ENCODE data around the gene VPS26A. TPM values are rescaled to one million over a fixed set of nuclear protein-coding genes. Genes with fewer than 3 reads are reported as not detected.

The VPS26A gene
- total and polyA plus RNA-seq, 2 donors (not counting 1 experiment from before 2014, with no cell fraction given) = 44.1 to 57.1 TPM

DNA sequence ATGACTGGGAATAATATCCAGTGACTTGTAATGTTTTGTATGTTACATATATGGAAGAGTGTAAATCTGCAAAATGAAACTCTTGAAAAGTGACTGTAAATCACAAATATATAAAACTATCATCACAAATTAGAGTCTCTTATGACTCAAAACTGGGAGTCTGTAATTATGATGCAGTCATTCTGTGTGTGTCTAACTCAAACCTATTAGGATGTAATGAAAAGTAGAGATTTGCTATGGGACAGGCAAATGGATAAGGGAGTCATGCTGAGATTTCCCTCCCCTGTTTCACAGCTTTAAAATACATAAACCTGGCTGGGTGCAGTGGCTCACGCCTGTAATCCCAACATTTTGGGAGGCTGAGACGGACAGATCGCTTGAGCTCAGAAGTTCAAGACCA lies 87.5 kb downstream of the VPS26A start:
- H3K4me3 ChIP-seq (replicated peaks in 1 of 4; ENCODE audit: control extremely low read depth in 1 of 4, insufficient read depth in 1 of 4, low read depth in 3 of 4, low read length in 4 of 4) = no peak overlapping the region
- DNase-seq (ENCODE audit: low read depth in 2 of 2) = no peak
- H3K27ac ChIP-seq (ENCODE audit: insufficient read depth, low read length) = no peak overlapping the region
- no peaks in the 10 kb centered on the region for H3K79me2 ChIP-seq (ENCODE audit: control insufficient read depth, insufficient read depth, low read length)
- TF ChIP-seq, protein P1, sequence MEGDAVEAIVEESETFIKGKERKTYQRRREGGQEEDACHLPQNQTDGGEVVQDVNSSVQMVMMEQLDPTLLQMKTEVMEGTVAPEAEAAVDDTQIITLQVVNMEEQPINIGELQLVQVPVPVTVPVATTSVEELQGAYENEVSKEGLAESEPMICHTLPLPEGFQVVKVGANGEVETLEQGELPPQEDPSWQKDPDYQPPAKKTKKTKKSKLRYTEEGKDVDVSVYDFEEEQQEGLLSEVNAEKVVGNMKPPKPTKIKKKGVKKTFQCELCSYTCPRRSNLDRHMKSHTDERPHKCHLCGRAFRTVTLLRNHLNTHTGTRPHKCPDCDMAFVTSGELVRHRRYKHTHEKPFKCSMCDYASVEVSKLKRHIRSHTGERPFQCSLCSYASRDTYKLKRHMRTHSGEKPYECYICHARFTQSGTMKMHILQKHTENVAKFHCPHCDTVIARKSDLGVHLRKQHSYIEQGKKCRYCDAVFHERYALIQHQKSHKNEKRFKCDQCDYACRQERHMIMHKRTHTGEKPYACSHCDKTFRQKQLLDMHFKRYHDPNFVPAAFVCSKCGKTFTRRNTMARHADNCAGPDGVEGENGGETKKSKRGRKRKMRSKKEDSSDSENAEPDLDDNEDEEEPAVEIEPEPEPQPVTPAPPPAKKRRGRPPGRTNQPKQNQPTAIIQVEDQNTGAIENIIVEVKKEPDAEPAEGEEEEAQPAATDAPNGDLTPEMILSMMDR (conservative IDR thresholded peaks at IDR 0.05 in 1 of 2, IDR thresholded peaks at IDR 0.05 in 1 of 2; ENCODE audit: low read depth in 1 of 2, low read length in 2 of 2) = no peak
- no peak for TF ChIP-seq EZH2 (IDR thresholded peaks at IDR 0.05; ENCODE audit: low read length, missing control alignments)
- no peak overlapping the region for H3K9ac ChIP-seq (ENCODE audit: insufficient read depth, low read length)
- peaks cover 2% of the 10 kb centered on the region for H3K36me3 ChIP-seq (ENCODE audit: control insufficient read depth, insufficient read depth, low read length)
- no peaks in the 10 kb centered on the region for H3K9me3 ChIP-seq (ENCODE audit: control insufficient read depth, insufficient read depth, low read depth, low read length)
- H3K27me3 ChIP-seq (ENCODE audit: control insufficient read depth, insufficient read depth, low read length) = no peaks in the 10 kb centered on the region
- H3K4me2 ChIP-seq (ENCODE audit: extremely low read depth, insufficient read depth, low read length) = no peak overlapping the region
- no peaks in the 10 kb centered on the region for H4K20me1 ChIP-seq (ENCODE audit: control insufficient read depth, extremely low read depth, insufficient read depth, low read length)
- no peaks in the 10 kb centered on the region for H3K4me1 ChIP-seq (ENCODE audit: control insufficient read depth, extremely low read depth, insufficient read depth, low read length)
- H2AFZ ChIP-seq (ENCODE audit: low read length) = no peak overlapping the region

DNA sequence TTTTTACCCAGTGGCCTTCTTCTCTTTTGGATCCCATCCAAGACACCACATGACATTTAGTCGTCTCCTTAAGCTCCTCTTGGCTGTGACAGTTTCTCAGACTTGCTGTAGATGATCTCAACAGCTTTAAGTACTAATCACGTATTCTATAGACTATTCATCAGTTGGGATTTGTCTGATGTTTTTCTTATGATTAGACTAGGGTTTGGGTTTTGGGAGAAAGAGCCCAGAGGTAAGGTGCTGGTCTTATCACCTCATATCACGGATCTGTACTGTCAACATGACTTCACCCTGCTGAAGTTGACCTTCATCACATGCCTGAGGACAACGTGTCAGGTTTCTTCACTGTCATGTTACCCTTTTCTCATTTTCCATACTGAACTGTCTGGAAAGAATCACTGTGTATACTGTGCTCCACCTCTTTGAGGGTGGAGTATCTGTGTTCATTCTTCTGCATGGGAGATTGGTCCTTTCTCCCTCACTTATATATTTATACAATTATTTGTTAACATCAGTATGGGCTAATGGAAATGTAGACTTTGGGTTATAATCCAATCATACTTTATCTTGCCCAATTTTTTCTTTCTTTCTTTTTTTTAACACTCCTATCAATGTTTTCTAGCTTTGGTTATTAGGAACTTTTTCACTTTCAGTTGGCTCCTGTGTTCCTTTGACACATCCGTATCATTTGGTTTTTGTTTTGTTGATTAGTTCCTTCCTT lies 89.8 kb downstream of the VPS26A start:
- Histone ChIP-seq H3K36me3 (ENCODE audit: control insufficient read depth, insufficient read depth, low read length) (no peaks in the 10 kb centered on the region), H3K9ac (ENCODE audit: insufficient read depth, low read length) (no peak overlapping the region), H3K79me2 (ENCODE audit: control insufficient read depth, insufficient read depth, low read length) (no peaks in the 10 kb centered on the region), H4K20me1 (ENCODE audit: control insufficient read depth, extremely low read depth, insufficient read depth, low read length) (no peaks in the 10 kb centered on the region), H2AFZ (ENCODE audit: low read length) (no peak overlapping the region), H3K27ac (ENCODE audit: insufficient read depth, low read length) (no peak overlapping the region), H3K4me3 (replicated peaks in 1 of 4; ENCODE audit: control extremely low read depth in 1 of 4, insufficient read depth in 1 of 4, low read depth in 3 of 4, low read length in 4 of 4) (no peak overlapping the region), H3K4me1 (ENCODE audit: control insufficient read depth, extremely low read depth, insufficient read depth, low read length) (peaks cover 3% of the 10 kb centered on the region), H3K27me3 (ENCODE audit: control insufficient read depth, insufficient read depth, low read length) (no peaks in the 10 kb centered on the region), H3K9me3 (ENCODE audit: control insufficient read depth, insufficient read depth, low read depth, low read length) (no peaks in the 10 kb centered on the region), H3K4me2 (ENCODE audit: extremely low read depth, insufficient read depth, low read length) (no peak overlapping the region)
- DNase-seq (ENCODE audit: low read depth in 2 of 2) = peak in 1 of 2 donors; percentile 65
- TF ChIP-seq EZH2 (IDR thresholded peaks at IDR 0.05; ENCODE audit: low read length, missing control alignments) = no peak
- TF ChIP-seq, protein P1 (conservative IDR thresholded peaks at IDR 0.05 in 1 of 2, IDR thresholded peaks at IDR 0.05 in 1 of 2; ENCODE audit: low read depth in 1 of 2, low read length in 2 of 2) = no peak

DNA sequence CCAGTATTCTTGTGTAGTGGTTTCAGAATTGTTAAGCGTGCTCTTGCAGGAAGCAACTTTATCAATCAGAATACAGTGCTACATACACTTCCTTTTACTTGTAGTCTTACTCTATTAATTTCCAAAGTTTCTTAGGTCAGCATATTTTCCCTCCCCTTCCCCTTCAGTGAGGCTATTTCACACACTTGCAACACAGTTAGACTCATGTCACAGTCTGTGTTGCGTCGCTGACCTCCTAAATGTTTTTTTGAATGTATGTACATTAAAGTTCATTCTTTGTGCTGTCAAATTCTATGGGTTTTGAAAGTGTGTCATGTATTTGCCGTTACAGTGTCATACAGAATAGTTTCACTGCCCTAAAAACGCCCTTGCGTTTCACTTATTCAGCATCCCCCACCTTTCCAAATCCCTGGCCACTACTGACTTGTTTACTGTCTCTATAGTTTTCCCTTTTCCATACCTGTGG lies 90.7 kb downstream of the VPS26A start:
- DNase-seq (ENCODE audit: low read depth in 2 of 2) = no peak
- H3K36me3 ChIP-seq (ENCODE audit: control insufficient read depth, insufficient read depth, low read length) = no peaks in the 10 kb centered on the region
- H3K4me2 ChIP-seq (ENCODE audit: extremely low read depth, insufficient read depth, low read length) = no peak overlapping the region
- no peak overlapping the region for H3K4me3 ChIP-seq (replicated peaks in 1 of 4; ENCODE audit: control extremely low read depth in 1 of 4, insufficient read depth in 1 of 4, low read depth in 3 of 4, low read length in 4 of 4)
- no peaks in the 10 kb centered on the region for H4K20me1 ChIP-seq (ENCODE audit: control insufficient read depth, extremely low read depth, insufficient read depth, low read length)
- no peak overlapping the region for H3K9ac ChIP-seq (ENCODE audit: insufficient read depth, low read length)
- no peaks in the 10 kb centered on the region for H3K79me2 ChIP-seq (ENCODE audit: control insufficient read depth, insufficient read depth, low read length)
- H3K9me3 ChIP-seq (ENCODE audit: control insufficient read depth, insufficient read depth, low read depth, low read length) = no peaks in the 10 kb centered on the region
- H3K27ac ChIP-seq (ENCODE audit: insufficient read depth, low read length) = no peak overlapping the region
- TF ChIP-seq EZH2 (IDR thresholded peaks at IDR 0.05; ENCODE audit: low read length, missing control alignments) = no peak
- TF ChIP-seq, protein P1 (conservative IDR thresholded peaks at IDR 0.05 in 1 of 2, IDR thresholded peaks at IDR 0.05 in 1 of 2; ENCODE audit: low read depth in 1 of 2, low read length in 2 of 2) = no peak
- H3K27me3 ChIP-seq (ENCODE audit: control insufficient read depth, insufficient read depth, low read length) = no peaks in the 10 kb centered on the region
- H2AFZ ChIP-seq (ENCODE audit: low read length) = no peak overlapping the region
- H3K4me1 ChIP-seq (ENCODE audit: control insufficient read depth, extremely low read depth, insufficient read depth, low read length) = peaks cover 3% of the 10 kb centered on the region

Data from fibroblast of lung (primary cell).